ENCODE measurements around the gene BRSK1.

Gene BRSK1

DNA sequence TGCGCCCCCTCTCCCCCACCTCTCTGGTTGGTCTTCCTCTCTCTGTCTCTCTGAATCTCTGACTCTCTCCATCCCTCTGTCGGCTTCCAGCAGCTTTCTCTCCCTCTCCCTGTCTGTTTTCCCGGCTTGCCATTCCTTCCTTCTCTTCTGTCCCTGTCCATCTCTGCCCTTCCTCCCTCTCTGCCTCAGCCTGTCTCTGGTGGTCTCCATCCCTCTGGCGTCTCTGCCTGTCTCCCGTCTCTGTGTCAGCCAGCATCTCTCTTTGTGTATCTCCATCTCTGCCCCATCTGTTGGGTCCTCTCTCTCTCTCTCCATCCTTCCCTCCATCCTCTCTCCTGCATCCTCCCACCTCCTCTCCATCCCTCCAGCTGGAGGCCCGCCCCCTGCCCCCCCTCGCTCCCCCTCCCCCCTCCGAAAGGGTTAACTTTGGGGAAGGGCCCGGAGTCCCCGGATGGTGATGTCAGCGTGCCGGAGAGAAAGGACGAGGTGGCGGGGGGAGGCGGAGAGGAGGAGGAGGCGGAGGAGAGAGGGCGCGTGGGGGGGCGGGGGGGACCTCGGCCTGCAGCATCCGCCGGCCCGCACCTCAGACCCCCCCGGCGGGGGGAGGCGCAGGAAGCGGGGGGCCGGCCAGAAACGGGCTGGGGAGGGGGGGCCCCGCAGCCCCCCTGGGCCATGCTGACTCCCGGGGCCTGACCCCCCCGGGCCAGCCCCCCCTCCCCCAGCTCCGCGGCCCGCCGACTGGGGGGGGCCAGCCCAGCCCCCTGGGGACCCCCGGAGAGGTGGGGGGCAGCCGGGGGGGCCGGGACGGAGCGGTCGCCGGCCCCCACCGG, at the start of gene BRSK1:
Gene BRSK1, plus strand, starts transcription at position 450 of the 830 bp plus-strand sequence. CDS start 446 bp downstream, outside the sequence.
- peak; percentile 87 for DNase-seq

DNA sequence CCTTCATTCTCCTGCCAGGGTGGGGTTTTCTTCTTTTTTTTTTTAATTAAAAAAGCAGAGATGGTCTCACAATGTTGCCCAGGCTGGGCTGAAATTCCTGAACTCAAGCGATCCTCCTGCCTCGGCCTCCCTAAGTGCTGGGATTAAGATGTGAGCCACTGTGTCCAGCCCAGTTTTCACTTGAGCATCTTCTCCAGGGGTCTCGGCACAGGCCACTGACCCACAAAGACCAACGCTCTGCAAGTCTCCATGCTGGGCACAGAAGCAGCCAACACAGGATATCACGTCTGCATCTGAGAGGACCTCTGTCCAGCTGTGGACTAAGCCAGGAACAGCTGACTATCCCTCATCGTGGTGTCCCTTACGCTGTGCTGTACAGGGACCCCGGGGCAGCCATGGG, 45.8 kb upstream of the BRSK1 start:
- no peak for DNase-seq

DNA sequence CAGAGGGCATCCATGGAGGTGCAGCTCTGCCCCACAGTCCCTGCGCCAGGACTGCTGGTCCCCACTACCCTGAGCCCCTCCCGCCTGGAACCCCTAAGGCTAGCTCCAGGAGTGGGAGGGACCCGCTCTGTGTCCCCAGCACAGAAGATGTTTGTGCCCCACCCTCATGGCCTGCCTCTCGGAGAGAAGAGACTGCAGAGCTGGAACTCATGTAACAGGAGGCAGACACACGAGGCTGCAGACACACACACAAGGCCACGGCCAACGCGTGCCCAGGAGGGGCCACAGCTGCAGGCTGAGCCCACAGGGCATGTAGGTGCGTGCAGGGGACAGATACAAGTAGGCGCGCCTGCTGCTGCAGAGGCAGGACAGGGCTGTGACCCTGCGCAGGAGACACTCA, 44.8 kb upstream of the BRSK1 start:
- DNase-seq = no peak

DNA sequence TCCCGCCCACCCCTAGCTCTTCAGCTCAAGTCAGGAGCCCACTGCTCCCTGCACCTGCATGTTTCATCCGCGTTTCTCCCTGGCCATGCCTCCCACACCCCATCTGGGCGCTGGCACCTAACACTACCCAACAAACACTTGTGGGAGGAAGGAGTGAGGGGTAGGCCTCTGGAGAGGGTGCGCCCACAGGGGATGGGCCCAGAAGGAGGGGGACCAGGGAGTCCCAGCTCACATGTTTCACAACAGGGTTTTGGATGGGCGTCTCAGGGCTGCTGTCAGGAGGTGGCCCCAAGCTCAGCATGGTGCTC, 43.1 kb upstream of the BRSK1 start:
- no peak for DNase-seq

DNA sequence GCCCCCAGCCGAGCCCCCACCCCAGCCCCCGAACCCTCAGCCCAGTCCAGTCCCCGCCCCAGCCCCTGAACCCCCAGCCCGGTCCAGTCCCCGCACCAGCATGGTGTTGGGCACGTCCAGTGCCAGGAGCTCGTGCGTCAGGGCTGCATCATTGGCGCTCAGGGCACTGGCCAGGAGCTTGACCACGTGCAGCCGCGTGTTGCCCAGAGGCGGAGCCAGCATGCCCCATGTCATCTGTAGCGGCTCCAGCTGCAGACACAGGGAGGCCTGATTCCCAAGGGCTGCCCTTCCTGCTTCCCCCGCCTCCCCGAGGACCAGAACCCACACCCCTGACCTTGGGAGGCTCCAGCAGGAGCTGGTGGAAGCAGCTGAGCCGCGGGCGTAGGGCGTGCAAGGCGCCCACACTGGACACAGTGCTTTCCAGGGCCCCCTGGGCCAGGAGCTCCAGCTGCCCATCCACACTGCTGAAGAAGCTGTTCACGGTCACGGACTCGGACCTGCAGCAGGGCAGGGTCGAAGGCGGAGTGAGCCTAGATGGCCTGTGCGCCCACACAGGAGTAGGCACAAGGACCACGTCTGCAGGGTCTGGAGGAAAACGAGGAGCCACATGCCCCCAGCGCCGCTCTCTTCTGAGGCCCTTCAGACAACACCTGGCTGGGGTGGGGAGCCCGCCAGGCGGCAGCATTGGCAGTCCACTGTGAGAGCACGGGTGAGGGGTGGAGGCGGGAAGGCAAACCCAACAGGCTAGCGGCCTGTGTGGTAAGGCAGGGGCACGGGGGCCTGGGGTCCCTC, 42.5 kb upstream of the BRSK1 start:
- no peak for DNase-seq

DNA sequence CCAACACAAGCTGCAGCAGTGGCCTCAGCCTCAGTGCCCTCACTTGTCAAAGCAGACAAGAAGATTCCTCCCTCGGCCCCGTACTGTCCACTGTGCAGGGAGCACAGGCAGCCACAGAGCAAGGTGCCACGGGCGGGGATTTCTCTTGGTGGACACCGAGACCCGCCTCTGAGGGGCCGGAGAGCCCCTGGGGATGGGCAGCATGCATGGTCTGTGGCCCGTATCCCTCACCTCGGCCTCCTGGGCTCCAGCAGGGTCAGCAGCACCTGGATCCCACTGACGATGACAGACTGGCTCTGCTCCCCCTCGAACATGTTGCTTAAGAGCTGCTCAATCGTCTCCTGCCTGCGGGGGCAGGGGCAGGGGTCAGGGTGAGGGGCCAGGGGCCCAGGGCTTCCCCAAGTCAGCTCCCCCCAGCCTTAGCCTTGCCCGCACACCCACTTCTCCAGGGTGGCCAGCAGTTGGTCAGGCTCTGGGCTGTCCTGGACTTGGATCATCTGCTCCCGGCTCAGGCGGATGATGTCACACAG, 41.8 kb upstream of the BRSK1 start:
- DNase-seq = no peak

DNA sequence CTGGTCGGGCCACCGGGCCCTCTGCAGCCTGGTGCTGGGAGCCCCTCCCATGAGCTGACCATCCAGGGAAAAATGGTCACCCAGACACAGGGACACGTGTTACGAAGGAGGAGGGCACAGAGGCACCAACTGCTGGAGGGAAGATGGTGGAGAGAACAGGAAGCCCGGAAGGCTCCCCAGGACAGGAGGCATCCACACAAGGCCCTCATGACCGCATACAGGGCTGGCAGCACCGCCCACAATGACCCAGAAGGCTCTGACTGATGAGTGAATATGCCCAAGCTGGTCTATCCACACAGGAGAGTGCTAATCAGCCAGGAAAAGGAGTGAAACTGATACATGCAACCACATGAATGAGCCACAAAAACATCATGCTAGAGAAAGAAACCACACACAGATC, 41.3 kb upstream of the BRSK1 start:
- DNase-seq = no peak

DNA sequence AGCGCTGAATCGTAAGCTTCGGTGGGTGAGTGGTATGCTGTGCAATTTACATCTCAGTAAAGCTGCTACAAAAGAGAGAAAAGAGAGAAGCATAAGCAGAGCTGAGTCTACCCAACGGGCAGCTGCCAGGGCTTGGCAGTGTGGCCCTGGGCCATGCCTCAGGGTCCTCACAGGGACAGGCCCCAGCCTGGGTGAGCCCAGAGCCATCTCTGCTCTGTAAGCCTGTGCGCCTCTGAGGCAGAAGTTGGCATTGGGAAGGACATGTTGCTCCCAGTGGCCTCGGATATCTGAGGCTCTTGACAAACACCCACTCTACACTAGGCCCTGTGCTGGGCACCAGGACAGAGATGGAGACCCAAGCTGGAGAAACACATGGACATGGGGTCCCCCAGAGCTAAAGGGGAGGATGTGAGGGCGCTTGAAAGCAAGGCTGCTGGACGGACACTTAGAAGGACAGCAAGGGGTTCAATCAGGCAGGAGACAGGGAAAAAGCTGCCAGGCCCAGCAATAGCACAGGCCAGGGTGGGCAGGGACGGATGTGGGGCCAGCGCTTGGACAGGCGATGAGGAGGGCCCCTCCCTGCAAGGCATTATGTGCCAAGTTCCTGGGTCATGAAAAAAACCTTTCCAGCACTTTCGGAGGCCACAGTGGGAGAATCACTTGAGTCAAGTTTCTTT, 39.7 kb upstream of the BRSK1 start:
- no peak for DNase-seq

DNA sequence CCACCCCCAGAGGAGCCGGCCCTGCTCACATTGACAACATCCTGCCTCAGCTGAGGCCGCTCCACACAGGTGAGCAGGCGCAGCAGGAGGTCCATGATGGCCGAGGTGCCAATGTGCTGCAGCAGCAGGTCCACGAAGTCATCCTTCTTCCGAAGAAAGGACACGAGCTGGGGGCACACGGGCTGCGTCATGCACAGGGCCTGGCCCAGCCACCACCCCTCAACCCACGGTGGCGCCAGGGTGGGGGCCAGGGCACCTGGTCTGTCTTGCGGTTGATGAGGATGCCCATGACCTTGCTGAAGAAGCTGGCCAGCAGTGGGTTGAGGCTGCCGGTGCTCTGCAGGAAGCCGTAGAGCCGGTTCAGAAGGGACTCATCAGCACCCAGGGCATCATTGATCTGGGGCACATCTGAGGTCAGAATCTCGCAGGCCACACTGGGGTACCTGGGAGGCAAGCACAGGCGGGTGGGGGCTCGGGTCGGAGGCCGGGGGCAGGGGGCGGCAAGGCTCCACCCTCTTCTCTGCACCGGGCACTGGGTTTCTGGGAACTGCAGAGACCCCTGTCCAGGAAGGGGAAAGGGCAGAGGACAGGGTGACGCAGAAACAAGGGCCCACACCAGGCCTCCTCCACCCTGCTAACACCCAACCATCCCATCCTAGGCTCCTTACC, 38.4 kb upstream of the BRSK1 start:
- no peak for DNase-seq

DNA sequence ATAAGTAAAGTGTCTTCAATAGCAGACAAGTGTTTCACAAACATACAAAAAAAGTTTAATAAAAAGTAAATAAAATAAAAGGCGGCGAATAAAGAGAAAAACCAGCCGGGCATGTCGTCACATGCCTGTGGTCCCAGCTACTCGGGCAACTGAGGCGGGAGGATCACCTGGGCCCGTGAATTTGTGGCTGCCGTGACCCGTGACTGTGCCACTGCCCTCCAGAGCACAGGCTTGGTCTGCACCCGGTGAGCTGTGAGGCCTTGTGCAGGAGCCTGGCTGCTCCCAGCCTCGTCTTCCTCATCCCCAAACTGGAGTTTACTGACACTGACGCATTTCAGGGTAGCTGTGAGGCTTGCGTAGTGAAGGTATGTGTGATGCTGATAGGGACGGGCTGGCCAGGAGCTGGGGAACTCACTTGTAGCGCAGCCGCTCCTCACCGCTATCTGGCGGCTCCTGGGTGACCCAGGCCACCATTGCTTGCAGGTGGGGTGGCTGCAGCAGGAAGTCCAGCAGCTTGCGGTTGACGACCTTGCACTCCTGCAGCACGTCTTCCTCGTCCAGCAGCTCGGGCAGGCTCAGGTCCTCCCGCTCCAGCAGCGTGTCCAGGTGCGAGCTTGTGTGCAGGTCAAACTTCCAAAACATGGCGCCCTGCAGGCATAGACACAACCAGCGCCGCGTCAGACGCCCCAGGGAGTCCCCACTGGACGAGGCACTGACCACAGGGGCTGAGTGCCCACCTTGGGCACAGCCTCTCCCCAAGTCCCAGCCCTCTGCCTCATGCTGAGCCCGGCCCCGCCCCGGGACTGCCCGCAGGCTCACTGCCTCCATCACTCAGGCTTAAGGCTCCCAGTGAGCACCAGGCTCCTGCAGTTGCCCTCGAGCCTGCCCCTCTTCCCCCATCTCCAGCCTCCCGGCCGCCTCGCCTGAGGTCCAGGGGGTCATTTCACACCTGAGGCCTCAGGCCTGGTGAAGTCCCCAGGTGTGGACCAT, 37.0 kb upstream of the BRSK1 start:
- peak; percentile 8 for DNase-seq

DNA sequence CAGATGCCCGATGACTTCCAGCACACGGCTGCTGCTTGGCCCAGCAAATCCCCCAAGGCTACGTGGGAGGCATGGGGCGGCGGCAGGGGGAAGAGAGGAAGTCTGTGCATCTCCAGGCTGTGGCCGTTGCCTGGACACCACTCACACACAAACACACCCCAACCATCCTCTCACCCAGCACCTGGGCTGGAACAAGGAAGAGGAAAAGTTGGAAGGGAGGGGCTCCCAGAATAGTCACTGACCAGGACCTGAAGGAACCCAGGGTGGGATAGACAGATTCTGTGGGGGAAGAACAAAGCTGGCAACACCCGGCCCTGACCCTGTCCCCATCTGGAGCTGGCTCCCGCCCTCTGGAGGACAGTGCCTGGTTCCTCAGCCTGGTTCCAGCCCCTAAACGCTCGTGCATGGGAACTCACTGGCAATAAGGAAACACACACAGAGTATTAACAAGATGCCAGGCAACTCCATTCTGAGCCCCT, 36.1 kb upstream of the BRSK1 start:
- DNase-seq = peak; percentile 55

DNA sequence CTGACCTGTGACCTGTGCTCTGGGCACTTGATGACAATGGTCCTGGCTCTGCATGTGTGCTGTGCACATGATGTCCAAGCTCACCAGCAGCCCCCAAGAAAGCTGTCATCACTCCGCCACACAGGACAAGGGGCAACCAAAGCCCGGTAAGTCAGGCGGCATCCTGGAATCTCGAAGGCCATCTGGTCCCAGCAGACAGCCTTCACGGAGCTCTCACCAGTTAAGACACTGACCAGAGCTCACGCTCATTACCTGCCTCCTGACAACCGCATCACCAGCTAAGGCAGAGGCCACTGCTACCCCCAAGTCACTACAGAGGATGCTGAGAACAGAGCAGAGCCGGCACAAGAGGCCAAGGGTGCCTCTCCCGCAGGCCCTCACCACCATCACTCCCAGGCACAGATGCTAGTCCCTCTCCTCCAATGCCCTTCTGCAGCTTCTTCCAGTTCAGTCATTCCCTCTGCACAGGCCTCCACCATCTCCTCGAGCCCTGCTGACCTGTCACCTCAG, 35.6 kb upstream of the BRSK1 start:
- DNase-seq = no peak

DNA sequence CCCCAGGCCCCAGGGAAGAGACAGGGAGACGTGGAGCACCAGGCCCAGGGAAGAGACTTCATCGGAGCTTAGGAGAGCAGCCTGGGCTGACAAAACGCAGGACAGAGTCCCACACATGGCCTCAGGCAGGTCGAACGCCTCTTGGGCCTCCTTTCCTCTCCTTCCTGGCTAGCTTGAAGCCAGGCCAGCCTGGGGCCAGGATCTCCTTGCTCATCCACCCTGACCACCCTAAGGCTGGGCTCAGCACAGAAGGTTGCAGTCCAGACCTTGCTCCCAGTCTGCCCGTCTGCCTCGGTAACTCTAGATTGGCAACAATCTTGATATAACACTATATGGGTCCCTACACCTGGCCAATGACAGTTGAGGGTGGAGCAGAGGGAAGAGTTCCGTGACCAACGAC, 35.1 kb upstream of the BRSK1 start:
- DNase-seq = no peak

DNA sequence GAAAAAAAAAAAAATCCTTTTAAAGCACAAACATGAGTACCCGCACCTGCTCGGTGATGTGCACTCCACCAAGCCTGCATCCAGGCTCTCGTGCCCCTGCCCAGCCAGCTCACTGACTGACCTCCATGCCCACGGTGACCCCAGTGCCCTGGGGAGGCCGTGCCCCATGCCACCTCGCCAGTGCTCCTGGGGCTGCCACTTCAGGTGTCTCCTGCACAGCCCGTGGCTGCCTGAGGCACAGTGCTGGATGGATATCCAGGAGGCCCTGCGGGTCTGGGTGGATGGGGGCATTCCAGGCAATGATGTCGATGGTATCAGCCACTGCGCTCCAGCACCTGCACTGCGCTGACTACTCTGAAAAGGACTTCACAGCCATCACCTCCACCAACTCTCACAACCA, 34.0 kb upstream of the BRSK1 start:
- no peak for DNase-seq

DNA sequence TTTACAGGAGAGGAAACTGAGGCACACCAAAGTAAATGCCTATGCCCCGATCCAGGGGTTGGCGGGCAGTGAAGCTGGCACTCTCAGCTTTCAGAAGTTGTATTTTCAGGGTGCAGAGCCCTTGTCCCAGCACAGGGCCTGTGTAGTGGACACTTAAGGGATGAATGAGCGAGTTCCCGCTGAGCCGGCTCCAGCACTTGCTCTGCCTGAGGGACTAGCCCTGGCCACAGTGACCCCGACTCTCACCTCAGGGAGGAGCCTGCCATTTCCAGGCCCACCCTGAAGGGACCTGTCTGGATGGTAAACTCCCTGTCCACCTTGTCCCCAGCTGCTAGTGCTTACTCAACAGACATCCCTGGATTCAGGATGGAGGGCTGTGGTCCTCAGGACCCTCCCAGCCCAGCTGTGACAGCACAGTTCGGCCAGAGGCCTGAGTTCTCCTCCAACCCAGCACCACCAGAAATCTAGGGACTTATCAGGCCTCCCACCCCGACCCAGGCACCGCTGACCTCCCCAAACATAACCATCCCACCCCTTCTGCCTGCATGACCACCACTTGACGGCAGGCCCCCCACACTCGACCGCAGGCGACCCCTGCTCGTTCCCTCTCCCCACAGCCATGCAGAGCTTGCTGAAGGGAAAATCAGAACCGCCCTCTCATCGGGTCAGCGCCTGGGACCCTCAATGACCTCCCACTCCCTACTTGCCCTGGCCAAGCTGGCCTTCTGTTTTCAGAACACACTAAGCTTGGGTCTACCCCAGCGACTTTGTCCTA, 33.3 kb upstream of the BRSK1 start:
- no peak for DNase-seq

DNA sequence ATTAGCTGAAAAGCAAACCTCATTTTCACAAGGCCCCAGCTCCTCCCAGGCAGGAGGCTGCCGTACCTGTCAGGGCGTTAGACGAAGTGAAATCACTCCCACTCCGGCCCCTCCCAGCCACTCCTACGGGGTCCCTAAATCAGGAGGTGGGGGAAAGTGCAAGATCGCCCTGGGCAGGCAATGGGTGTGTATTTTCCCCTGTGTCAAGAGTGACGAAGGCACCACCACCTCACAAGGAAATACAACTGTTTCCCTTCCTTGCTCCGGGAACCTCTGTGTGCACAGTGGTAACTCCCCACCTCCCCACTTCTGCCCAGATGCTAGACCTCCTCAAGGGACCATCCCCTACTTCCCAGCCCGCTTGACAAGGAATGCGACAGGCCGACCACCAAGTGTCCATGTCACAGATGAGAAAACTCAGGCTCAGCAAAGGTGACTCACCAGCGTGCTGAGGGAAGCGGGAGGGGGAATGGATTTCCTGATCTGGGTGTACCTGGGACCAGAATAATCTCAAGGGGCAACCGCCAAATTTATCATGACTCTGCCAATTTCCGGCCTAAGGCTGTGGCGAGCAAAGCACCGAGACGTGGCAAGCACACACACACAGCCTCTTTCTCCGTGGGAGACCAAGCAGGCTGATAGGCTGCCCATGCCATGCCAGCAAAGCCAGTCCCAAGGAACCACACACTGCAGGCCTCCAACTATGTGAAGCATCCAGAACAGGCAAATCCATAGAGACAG, 32.3 kb upstream of the BRSK1 start:
- DNase-seq = no peak

DNA sequence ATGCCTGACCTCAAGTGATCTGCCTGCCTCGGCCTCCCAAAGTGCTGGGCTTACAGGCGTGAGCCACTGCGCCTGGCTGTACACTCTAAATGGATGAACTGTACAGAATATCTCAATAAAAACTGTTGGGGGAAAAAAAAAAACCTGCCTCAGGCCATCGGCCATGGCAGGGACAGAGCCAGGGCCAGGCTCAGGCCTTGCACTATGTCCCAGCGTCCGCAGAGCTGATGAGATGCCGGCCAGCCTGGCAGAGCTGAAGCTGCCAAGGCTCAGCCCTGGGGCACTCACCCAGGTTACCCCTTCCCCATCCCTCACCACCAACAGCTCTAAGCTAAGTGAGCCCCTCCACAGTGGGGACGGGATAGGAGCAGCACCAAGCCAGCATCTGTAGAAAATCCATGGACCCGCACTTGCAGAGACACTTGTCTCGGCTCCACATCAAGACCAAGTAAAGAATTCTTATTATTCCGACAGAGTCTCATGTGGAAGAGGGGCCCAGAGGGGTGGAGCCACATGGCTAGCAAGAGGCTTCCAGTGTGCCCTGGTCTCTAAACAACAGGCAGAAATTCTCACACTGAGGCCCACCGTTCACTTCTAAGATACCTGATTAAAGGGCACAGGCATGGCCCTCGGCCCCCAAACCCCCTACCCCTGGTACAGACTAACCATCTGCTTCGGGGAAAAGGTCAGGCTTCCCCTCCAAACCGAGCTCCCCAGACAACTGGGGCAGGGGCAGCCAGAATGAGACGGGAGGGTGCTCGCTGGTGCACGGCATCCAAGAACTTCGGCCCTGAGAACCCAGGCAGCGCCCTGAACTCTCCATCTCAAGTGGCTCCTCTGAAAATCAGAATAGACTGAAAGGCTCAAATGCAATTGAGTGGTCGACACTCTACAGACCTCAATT, 30.8 kb upstream of the BRSK1 start:
- no peak for DNase-seq

DNA sequence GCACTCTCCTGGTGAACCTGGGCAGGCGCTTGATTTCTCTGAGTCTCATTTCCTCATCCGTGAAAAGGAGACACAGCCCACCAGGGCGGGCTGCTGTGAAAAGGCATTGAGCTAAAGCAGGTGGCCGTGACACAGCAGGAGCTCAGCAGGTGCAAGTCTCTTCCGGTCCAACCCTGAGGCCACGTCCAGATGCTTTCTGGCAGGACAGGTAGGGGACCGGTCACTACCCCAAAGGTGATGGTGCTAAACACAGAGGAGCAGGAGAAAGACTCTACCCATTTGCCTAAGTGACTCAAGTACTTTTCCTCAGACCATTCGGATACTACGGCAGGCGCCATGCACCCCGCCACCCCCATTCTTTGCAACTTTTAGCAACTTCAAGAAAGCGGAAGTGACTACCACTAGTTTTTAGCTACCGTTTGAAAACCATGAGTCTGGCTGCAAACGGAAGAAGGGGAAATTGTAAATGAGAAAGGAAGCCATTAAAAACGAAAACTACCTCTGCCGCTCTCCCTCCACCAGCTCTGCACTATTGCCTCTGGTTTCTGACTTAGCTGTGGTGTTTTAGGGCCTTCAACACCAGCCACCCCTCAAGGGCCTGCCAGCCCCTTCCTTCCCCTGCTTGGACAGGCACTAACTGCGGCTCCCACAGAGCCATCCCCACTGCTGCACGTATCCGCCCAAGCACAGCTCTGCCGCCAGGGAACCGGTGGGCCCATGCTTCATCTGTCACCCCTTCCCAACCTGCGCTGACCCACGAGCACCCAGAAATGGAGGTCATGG, 29.8 kb upstream of the BRSK1 start:
- peak; percentile 50 for DNase-seq

All from femur (tissue), 1 donor.